ENCODE data around the gene NUP98.

Gene NUP98

GRCh38 chr11:3635641-3636375 is 161.5 kb downstream of the NUP98 start:
- DNase-seq: no peak

GRCh38 chr11:3632070-3632660 is 165.2 kb downstream of the NUP98 start:
- no peak for DNase-seq

- no peak for DNase-seq
These were observed 166.0 kb downstream of the NUP98 start for GRCh38 chr11:3631331-3631730.

GRCh38 chr11:3627291-3627690 is 170.1 kb downstream of the NUP98 start:
- DNase-seq: no peak

- no peak for DNase-seq
These were observed 170.9 kb downstream of the NUP98 start for GRCh38 chr11:3626250-3626960.
